Renal cortex interstitium (tissue), 11 donors: ENCODE data around the gene LINC00237. TPM values are rescaled to one million over a fixed set of nuclear protein-coding genes. Genes with fewer than 3 reads are reported as not detected.

ENCODE experiments used
- DNase-seq, 11 donors: peaks; one replicate each; pipeline ENCODE4 v3.0.0-alpha.2; 2013; ENCODE audit warnings: low read depth in 9 of 11, low spot score in 4 of 11; ENCODE audit errors: extremely low read depth in 1 of 11
- polyA plus RNA-seq, 3 donors: library from polyadenylated mRNA; unstranded; fragments of 120-200 nt; gene quantifications; one replicate each; pipeline ENCODE4 v1.2.1, GENCODE V29; 2013; ENCODE audit not compliant: insufficient read length in 3 of 3

Gene LINC00237
- polyA plus RNA-seq, 3 donors: not detected

GRCh38 chr20:21101932-21102575 is 4.1 kb downstream of the LINC00237 start:
- DNase-seq: no peak

- DNase-seq: no peak
These were observed 4.7 kb downstream of the LINC00237 start for GRCh38 chr20:21101453-21101931.

GRCh38 chr20:21100578-21101452 is 5.3 kb downstream of the LINC00237 start:
- no peak for DNase-seq

DNA sequence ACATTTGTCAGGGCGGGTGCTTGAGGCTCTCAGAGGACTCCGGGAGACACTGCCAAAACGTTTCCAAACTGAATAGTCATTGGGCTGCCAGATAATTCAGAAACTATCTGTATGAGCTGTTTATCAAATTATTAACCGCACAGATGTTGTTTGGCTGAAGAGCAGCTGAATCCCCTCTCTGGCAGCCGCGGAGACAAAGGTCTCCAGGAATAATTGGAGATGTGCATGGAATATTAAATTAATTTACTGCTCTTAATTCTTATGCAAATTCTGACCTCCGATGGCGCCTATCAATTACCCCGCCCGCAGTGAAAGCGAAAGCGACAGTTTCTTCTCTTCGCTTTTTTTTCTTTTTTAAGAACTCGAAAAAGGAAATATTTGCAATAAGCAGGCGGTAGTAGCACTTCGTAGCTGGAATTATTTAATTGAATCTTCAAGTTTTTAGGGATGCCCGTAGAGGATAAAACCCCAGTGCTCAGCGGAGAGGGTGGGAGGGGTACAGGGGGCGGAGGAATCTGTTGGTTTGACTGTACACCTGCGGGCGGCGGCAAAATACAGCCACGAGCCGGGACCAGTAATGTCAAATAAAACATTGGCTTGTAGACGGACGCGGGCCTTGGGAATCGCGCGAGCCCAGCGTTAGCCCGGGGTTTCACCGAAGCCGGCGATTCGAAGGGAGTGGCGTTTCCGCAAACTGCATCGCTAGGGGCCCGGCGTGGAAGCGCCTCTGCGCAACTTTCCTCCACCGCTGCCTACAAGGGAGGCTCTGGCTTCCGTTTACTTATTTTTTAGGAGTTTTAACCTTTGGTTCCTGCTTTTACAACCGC is 6.2 kb downstream of the LINC00237 start:
- DNase-seq: no peak

DNA sequence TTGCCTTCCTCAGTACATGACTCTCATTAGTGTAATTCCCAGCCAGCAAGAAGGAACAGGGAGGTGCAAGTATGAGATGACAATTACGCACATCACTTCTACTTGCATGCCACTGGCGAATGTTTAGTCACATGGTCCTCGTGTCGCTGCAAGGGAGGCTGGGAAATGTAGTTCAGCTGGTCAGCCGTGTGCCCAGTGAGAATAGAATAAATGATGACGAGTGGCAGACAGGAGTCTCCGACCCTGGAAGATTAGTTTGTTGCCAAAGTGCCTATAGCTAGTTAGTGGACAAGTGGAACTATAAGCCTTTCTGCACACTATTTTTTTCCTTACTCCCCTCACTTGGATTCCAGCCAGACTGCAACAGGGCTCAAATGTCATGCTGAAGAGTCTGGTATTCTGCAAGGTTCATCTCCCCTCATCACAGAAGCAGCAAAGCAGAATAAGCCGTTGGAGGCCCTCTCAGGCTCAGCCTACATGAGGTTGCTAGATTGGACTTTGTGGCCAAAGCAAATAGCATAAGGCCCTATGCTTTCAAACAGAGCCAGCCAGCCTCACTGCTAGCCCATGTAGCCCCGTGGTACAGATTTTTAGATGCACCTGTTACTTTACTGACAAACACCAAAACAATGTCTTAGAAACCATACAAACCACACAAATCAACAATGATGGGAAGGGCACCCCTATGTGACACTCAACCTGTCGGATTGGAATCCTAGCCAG is 9.7 kb downstream of the LINC00237 start:
- DNase-seq: no peak

- no peak for DNase-seq
These were observed 13.4 kb downstream of the LINC00237 start for GRCh38 chr20:21092806-21093205.

GRCh38 chr20:21090721-21091120 is 15.4 kb downstream of the LINC00237 start:
- no peak for DNase-seq

DNA sequence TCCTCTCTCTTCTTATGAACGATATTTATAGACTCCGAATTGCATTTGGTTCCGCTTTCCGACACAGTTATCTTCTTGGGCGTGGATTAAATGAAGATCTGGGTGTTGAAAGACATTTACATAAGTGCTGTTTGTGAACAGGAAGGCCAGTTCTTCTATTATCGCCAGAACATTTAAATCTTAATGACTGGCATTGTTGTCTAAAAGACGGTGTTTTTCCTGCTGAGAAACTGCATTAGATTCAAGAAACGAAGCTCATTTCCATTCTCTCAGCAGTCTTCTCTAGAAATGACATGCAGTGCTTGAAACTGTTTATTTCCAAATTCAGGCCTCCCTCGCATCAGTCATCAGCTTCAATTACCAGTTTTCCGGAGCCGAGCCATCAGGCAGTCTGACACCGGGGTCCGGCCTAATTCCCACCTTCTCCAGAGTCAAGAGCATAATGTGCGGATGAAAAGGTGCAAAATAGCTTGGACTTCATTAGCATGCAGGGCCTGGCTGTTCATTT is 16.0 kb downstream of the LINC00237 start:
- no peak for DNase-seq

DNA sequence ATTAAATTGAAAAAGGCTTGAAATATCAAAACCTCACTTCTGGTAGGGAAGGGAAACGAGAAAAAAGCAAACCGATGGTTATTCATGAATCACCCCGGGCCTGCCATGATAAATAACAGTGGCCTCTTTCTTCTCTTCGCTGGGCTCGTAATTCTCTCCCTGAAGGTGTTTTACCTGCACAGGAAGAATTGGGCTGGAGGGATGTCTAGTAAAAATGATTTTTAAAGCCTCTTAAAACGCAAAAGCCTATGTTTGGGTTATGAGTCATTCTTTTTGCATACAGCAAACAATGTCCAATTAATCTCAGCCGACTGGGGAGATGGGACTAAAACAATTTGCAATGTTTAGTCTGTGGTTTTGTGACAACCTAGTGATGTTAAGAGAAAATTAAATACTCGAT is 16.8 kb downstream of the LINC00237 start:
- no peak for DNase-seq

GRCh38 chr20:21087862-21088540 is 18.2 kb downstream of the LINC00237 start:
- no peak for DNase-seq

GRCh38 chr20:21083825-21084325 is 22.3 kb downstream of the LINC00237 start:
- DNase-seq: no peak

- DNase-seq: no peak
These were observed 23.6 kb downstream of the LINC00237 start for GRCh38 chr20:21082584-21082983.

GRCh38 chr20:21077809-21078345 is 28.3 kb downstream of the LINC00237 start:
- DNase-seq: no peak

DNA sequence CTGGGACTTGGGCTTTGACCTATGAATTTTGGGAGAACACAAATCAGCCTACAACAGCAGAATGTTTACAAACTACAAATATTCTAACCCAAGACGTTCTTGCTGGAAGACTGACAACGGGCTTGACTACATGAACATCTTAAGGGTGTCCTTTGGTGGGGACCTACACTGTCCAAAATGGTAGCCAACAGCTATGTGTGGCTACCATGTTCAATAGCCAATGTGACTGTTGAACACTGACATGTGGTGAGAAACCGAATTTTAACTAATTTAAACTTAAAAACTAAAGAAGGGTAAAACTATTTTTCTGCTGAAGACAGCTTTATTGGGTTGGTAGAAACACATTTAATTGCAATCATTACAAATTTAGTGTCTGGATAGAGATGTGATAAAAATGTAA is 30.1 kb downstream of the LINC00237 start:
- no peak for DNase-seq

DNA sequence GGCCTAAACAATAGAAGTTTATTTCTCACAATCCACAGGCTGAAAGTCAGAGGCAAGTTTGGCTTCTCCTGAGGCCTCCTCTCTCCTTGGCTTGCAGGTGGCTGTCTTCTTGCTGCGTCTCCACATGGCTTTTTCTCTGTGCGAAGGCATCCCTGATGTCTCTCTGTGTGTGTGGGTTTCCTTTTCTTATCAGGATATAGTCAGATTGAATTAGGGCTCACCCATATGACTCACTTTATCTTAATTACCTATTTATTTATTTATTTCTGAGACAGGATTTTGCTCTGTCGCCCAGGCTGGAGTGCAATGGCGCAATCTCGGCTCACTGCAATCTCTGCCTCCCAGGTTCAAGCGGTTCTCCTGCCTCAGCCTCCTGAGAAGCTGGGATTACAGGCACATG is 30.7 kb downstream of the LINC00237 start:
- DNase-seq: no peak

GRCh38 chr20:21074605-21075336 is 31.4 kb downstream of the LINC00237 start:
- no peak for DNase-seq

- DNase-seq: no peak
These were observed 38.9 kb downstream of the LINC00237 start for GRCh38 chr20:21067255-21067654.
